ENCODE data around the gene FAM237A.

The FAM237A gene

DNA sequence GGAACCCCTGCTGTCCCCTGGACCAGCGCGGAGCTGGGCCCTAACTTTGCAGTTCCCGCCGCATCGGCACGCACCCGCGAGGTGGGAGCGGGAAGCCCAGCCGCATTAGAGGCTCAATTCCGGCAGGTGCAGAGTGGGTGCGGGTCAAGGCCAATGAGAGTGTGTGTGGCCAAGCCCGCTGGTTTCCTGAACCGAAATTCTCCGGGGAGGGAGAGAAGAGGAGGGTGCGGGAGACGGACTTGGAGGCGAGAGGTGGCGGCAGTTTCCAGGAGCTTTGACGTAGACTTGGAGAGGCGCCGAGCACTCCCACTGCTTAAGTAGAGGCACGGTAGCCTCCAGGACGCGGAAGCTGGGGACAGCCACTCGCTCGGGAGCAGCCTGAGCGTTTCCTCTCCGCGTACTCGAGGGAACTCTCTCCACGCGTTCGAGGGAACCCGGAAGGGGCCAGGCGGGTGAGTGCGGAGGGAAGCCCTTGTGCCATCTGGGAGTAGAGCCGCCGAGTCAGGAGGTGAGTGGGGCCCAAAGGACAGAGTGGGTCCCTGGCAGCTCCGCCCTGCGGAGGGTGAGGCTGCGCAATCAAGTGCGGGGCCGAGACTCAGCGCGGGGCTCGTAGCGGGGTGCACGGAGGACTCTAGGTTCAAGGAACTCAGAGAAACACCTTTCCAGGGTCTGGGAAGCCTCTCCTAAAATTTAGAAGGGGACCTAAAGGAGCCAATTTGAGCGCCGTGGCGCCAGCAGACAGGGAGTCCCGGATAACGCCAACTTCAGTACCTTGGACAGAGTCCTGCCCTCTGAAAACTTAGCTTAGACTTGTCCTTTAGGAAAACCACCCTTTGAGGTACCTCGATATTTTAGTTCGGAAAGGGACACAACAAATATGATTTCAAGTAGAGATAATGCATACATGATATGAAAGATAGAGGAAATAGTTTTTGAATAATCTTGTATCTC is at the start of gene FAM237A:
TSS of gene FAM237A (plus strand) at position 413 of the 951 bp plus-strand sequence. CDS start 1,750 bp downstream, outside the sequence.
- DNase-seq (ENCODE audit: low read depth): peak; percentile 34

DNA sequence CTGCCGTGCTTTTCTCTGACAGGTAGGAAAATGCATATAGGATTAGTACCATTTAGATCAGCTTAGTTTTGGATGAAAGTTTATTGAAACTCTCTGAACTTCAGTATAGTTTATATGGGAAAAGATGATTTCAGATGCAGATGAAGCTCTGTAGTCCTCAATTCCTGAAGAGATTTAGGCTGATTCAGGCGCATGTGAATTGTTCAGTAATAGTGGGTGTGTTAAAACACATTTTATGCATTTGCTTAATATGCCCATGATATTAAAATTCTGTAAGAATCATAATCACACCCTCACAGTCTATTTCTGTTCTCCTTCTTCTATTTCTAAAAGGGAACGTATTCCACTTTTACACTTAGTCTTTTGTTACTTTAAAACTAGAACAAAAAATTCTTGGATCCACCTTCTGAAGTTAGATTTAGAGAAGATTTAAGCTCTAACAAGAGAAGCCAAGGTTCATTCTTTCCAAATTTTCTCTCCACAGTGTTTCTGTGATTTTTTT is 44.5 kb upstream of the FAM237A start:
- no peak for DNase-seq (ENCODE audit: low read depth)

GRCh38 chr2:206603243-206603642 is 39.0 kb upstream of the FAM237A start:
- DNase-seq (ENCODE audit: low read depth): no peak

GRCh38 chr2:206610451-206610850 is 31.8 kb upstream of the FAM237A start:
- DNase-seq (ENCODE audit: low read depth): no peak

- DNase-seq (ENCODE audit: low read depth): no peak
Measured at GRCh38 chr2:206611191-206611590, 31.1 kb upstream of the FAM237A start.

DNA sequence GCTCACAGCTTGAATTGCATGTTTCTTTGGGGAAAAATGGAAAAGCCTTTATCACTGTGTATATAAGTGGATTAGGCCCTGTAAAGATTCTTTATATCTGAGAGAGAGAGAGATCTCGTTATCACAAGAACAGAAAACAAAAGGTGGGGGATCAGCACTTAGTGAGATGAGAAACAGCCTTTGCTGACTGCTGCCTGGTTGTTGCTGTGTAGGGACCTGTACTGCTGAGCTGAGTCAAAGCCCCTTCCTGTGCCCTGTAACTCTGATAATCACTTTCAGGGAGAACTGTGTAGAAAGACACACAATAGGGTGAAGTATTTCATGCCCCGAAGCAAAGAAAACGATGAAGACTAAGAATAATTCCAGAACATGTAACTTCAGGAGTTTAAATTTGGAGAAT is 30.6 kb upstream of the FAM237A start:
- no peak for DNase-seq (ENCODE audit: low read depth)

DNA sequence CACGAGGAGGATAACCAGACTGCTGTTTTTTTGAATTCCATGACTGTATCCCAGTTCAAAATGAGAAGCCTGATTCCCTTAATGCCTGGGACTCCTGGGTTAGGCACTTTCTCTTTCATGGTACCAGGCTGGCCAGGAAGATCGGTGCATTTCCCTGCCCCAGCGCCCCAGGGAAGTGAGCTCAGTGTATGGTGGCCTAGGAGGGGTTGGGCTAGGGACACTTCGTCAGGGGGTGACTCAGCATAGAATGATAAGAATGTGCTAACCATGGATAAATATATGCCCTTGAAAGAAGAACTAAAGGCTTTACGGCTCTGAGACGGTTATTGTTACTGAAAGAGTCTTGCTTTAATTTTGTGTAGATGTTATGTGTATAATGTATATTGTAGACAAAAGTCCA is 27.5 kb upstream of the FAM237A start:
- DNase-seq (ENCODE audit: low read depth): no peak

- DNase-seq (ENCODE audit: low read depth): no peak
Measured at GRCh38 chr2:206615417-206616089, 26.7 kb upstream of the FAM237A start.

- no peak for DNase-seq (ENCODE audit: low read depth)
Measured at GRCh38 chr2:206616151-206616550, 26.1 kb upstream of the FAM237A start.

DNA sequence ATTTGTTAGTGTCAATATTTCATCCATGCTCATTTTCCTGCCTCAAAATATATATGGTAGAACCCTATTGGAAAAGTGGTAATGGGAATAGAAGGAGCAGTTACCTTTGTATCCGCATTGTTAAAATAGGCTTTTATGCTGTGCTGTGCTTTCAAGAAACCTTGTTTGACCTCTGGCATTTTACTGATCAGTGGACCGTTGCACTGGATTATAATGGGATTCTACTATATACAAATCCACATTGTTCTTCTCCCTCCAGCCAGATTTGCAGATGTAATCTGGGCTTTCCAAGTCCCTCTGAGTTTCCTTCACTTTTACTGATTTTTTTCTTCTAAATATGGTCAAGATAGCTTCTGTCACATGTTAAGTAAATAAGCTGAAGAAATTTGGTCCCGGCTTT is 23.3 kb upstream of the FAM237A start:
- DNase-seq (ENCODE audit: low read depth): no peak

- DNase-seq (ENCODE audit: low read depth): no peak
Measured at GRCh38 chr2:206626108-206626507, 16.2 kb upstream of the FAM237A start.

DNA sequence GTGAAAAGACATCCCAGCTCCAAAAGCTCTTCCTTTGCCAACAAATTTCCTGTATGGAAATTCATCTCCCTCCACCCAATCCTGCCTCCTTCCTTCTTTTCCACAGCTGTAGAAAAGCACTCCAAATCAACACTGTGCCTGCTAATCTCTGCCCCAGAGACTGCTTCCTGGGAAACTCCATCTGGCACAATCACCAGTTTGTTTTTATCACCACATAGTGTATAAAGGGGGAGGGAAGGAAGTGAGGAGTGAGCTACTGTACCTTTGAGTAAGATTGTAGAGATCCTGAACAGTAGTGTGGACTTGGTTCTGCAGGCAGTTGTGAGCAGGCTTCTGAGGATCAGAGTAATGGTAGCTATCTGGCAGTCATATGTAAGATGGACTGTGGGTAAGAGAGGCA is 14.7 kb upstream of the FAM237A start:
- no peak for DNase-seq (ENCODE audit: low read depth)

- DNase-seq (ENCODE audit: low read depth): no peak
Measured at GRCh38 chr2:206631340-206631739, 10.9 kb upstream of the FAM237A start.

- no peak for DNase-seq (ENCODE audit: low read depth)
Measured at GRCh38 chr2:206635015-206635414, 7.3 kb upstream of the FAM237A start.

DNA sequence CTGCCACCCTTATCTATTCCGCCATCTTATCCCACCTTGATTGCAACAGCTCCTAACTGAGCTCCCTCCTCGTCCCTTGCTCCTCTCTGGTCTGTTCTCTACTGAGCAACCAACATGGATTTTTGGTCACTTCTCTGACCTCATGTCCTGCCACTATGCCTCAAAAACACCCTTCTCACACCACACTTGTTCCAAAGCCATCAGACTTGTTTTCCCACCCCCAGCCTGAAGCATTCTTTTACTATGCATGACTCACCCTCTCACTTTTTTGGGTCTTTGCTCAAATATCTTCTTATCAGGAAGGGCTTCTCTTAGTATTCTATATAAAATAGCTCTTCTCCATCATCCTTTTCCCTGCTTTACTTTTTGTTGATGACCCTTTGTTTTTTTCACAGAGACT is 2.7 kb upstream of the FAM237A start:
- DNase-seq (ENCODE audit: low read depth): no peak

- no peak for DNase-seq (ENCODE audit: low read depth)
Measured at GRCh38 chr2:206641226-206641625, 1.1 kb upstream of the FAM237A start.

- no peak for DNase-seq (ENCODE audit: low read depth)
Measured at GRCh38 chr2:206647985-206648384, 5.7 kb downstream of the FAM237A start.

GRCh38 chr2:206657087-206657486 is 14.8 kb downstream of the FAM237A start:
- DNase-seq (ENCODE audit: low read depth): no peak

DNA sequence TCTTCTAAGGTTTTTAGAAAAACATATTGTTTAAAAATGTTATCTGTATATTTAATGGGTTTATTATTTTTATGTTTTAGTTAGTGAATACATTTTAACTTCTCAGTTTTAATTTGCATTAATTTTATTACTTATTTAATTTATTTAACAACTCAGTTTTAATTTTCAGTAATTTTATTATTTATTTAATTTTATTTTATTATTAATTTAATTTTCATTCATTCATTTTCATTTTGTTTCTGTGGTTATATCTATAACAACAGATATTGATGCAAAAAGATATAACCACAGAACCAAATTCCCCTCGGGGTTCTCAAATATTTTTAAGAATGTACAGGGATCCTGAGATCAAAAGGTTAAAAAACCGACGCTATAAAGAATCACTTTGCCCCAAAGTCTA is 23.0 kb downstream of the FAM237A start:
- no peak for DNase-seq (ENCODE audit: low read depth)

GRCh38 chr2:206670531-206671319 is 28.4 kb downstream of the FAM237A start:
- no peak for DNase-seq (ENCODE audit: low read depth)

DNA sequence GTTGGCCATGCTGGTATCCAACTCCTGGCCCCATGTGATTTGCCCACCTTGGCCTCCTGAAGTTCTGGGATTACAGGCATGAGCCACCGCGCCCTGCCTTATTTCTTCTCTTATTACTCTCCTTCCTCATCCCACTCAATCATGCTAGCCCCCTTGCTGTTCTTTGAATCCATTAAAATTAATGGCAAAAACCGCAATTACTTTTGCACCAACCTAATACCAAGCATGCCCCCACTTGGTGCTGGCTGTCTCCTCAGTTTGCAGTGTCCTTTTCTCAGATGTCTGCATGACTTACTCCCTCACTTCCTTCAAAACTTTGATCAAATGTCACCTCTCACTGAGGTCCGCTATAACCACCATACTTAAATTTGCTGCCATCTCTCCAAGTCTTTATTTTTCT is 41.3 kb downstream of the FAM237A start:
- no peak for DNase-seq (ENCODE audit: low read depth)

DNA sequence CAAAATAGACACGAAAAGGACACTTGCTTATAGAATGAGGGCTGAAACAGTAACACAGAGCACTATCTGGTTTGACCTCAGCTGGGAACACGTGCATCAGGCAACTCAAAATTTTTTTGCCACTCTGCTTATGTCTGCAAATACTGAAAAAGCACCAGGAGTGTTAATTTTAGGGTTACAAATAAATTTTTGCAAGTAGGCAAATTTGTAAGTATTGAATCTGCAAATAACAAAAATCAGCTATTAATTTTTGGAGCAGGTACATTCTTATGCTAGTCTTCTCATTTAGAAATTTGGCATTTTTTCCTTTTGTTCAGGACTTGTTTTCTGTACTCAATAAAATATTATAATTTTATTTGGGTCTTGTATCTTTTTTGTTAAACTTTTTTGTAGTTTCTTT is 46.2 kb downstream of the FAM237A start:
- DNase-seq (ENCODE audit: low read depth): no peak
